Esophagus muscularis mucosa (tissue), 4 donors: ENCODE data around the gene SPACA9. TPM values are rescaled to one million over a fixed set of nuclear protein-coding genes. Genes with fewer than 3 reads are reported as not detected.

Experiments
- DNase-seq: peaks from one replicate; pipeline ENCODE4 v3.0.0-alpha.2; 2017; ENCODE audit errors: extremely low spot score
- H3K27ac ChIP-seq, 4 donors: fragments of 200-600 bp; sonication (generic); replicated peaks in 1 of 4; 1 replicate in 3 of 4; 2 replicates in 1 of 4; pipeline ENCODE4 v1.5.1; 2016 to 2019; ENCODE audit warnings: mild to moderate bottlenecking in 1 of 4
- H3K27me3 ChIP-seq, 4 donors: fragments of 200-600 bp; sonication (generic); one replicate each; pipeline versions ENCODE4 v1.5.1 to v1.6.0; 2016 to 2019
- H3K36me3 ChIP-seq, 4 donors: fragments of 200-600 bp; sonication (generic); one replicate each; pipeline ENCODE4 v1.5.1; 2016 to 2019
- H3K4me1 ChIP-seq, 4 donors: fragments of 200-600 bp; sonication (generic); one replicate each; pipeline ENCODE4 v1.5.1; 2016 to 2019
- H3K4me3 ChIP-seq, 4 donors: fragments of 200-600 bp; sonication (generic); 1 replicate in 2 of 4; 2 replicates in 2 of 4; pipeline ENCODE4 v1.5.1; 2016 to 2019; ENCODE audit warnings: mild to moderate bottlenecking in 4 of 4, moderate library complexity in 1 of 4
- H3K9me3 ChIP-seq, 4 donors: fragments of 200-600 bp; sonication (generic); 1 replicate in 3 of 4; 2 replicates in 1 of 4; pipeline ENCODE4 v1.5.1; 2016 to 2019
- EP300 ChIP-seq: sonication (generic); formaldehyde crosslinking; IDR thresholded peaks from one replicate; pipeline ENCODE4 v1.6.1; 2017; ENCODE audit warnings: antibody characterized with exemption
- POLR2A ChIP-seq: fragments of 450-650 bp; IDR thresholded peaks from one replicate; pipeline ENCODE4 v1.6.1; 2017; ENCODE audit warnings: antibody characterized with exemption, moderate library complexity, mild to moderate bottlenecking, low read depth
- POLR2AphosphoS5 ChIP-seq, 2 donors: sonication (generic); formaldehyde crosslinking; IDR thresholded peaks; one replicate each; pipeline ENCODE4 v1.6.1; 2017; ENCODE audit warnings: antibody characterized with exemption in 2 of 2
- WGBS: methylation state at CpG from one replicate; pipeline ENCODE4 v1.1.5; 2018; 5-methylcytosine and 5-hydroxymethylcytosine counted together
- intact Hi-C: fragments of 100-400 bp; cut with DNase I; formaldehyde crosslinking; loops from one replicate; pipeline ENCODE4 v1.15.1; 2023
- total RNA-seq, 4 donors: library from RNA; depleted of rRNA; stranded (reverse); fragments of >200 nt; gene quantifications; one replicate each; pipeline versions ENCODE4 v1.1.0 to v1.2.1, GENCODE V29; 2016
- TF ChIP-seq, protein P1 (sequence below), 3 experiments: fragments of 200-600 bp in 2 of 3; fragments of 450-650 bp in 1 of 3; sonication (generic) in 2 of 3; IDR thresholded peaks; one replicate each; pipeline ENCODE4 v1.5.1; 2017 to 2019; ENCODE audit warnings: antibody characterized with exemption in 3 of 3, mild to moderate bottlenecking in 2 of 3, moderate library complexity in 1 of 3

SPACA9 gene
- total RNA-seq, 4 donors from 2014 or later, result 3.3 to 10.1 (median 5.5) TPM

DNA sequence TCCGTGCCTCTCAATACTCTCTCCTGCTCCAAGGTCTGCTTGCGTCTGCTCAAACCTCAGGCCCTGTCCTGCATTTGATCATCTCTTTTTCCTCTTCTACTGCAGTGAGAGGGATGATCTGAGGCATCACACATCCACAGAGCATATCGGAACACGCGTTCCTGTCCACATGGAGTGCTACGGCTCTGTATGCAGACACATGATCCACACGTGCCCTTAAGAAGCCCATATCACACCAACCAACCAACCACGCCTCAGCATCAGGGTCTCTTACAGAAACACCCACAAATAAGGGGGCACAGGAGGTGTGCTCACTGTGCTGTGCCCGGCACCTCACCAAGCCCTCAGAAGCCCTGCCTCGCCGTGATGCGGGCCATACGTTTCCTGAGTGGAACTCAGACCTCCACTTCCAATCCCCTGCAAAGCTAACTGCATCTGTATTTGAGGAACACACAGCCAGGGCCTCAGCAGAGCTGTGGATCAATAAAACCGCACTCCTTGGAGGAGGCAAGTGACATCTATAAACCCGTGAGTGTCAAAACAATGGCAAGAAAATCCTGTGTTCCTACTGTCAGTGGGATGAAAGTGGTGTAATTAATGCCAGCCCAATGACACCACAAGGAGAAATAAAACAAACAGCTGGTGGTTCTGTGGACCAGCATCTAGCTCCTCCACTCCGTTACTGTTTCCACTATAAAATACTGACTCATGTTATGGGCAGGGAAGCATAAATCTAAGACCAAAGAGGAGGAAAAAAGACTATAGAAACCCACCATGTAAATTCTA is 41.0 kb upstream of the SPACA9 start:
- intact Hi-C loops, result no loop called here

DNA sequence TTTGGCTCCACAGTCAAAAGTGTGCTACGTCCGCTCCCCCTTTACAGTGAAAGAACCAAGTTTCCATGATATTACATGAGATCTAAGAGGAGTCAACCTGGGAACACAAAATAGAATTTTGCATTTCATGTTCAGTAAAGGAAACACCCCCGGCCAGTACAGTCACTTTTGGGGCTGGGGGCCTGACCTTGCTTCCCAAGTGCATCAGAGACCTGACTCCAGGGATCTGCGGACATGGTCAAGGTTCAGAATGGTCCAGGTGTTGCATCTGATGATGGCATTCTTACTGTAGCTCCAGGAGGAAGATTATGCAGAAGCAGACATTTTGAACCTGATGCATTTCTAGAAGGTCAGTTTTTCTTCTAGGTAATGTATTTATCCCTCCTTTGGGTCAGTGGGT is 40.4 kb upstream of the SPACA9 start:
- Histone ChIP-seq H3K4me1 (no peaks in the 10 kb centered on the region), H3K9me3 (no peaks in the 10 kb centered on the region), H3K36me3 (no peaks in the 10 kb centered on the region), H3K27me3 (no peaks in the 10 kb centered on the region), H3K27ac (no peak overlapping the region), H3K4me3 (no peak overlapping the region)
- no peak for DNase-seq
- TF ChIP-seq, protein P1, sequence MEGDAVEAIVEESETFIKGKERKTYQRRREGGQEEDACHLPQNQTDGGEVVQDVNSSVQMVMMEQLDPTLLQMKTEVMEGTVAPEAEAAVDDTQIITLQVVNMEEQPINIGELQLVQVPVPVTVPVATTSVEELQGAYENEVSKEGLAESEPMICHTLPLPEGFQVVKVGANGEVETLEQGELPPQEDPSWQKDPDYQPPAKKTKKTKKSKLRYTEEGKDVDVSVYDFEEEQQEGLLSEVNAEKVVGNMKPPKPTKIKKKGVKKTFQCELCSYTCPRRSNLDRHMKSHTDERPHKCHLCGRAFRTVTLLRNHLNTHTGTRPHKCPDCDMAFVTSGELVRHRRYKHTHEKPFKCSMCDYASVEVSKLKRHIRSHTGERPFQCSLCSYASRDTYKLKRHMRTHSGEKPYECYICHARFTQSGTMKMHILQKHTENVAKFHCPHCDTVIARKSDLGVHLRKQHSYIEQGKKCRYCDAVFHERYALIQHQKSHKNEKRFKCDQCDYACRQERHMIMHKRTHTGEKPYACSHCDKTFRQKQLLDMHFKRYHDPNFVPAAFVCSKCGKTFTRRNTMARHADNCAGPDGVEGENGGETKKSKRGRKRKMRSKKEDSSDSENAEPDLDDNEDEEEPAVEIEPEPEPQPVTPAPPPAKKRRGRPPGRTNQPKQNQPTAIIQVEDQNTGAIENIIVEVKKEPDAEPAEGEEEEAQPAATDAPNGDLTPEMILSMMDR (IDR thresholded peaks at IDR 0.05), result no peak
- TF ChIP-seq POLR2A (no peak), POLR2AphosphoS5 (IDR thresholded peaks at IDR 0.05) (no peak), EP300 (no peak)
- intact Hi-C loops, result no loop called here
- 79% methylated on average over 4 of the region's 4 CpGs for WGBS

More for the DNA sequence above, 41.0 kb upstream of the SPACA9 start:
- Histone ChIP-seq H3K36me3 (no peaks in the 10 kb centered on the region), H3K4me1 (no peaks in the 10 kb centered on the region), H3K27me3 (no peaks in the 10 kb centered on the region), H3K4me3 (no peak overlapping the region), H3K9me3 (no peaks in the 10 kb centered on the region), H3K27ac (no peak overlapping the region)
- 78% methylated on average over 16 of the region's 16 CpGs for WGBS
- TF ChIP-seq, protein P1 (IDR thresholded peaks at IDR 0.05), result no peak
- no peak for TF ChIP-seq POLR2A
- no peak for TF ChIP-seq EP300
- TF ChIP-seq POLR2AphosphoS5 (IDR thresholded peaks at IDR 0.05), result no peak
- no peak for DNase-seq

DNA sequence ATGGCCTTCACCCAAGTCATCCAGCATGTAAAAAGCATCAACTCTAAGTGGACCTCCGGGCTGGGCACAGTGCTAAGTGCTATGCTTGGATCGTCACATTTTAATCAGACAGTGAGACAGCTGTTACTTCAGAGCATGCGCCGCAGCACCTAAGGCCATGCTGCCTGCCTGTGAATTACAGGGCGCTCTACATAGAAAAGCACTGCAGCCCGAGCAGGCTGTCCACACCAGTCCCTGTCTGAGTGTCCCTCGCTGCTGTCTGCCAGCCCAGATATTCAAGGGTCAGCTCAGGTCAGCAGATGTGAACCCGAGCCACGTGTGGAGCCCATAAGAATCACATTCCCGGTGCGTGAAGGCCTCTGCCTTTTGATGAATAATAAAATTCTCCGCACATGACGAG is 37.7 kb upstream of the SPACA9 start:
- DNase-seq, result no peak
- H3K4me3 ChIP-seq, result no peak overlapping the region
- no peak for TF ChIP-seq EP300
- TF ChIP-seq POLR2A, result no peak
- TF ChIP-seq POLR2AphosphoS5 (IDR thresholded peaks at IDR 0.05), result no peak
- TF ChIP-seq, protein P1 (IDR thresholded peaks at IDR 0.05), result no peak
- WGBS, result 86% methylated on average over 4 of the region's 13 CpGs
- H3K9me3 ChIP-seq, result no peaks in the 10 kb centered on the region
- intact Hi-C loops, result no loop called here
- no peaks in the 10 kb centered on the region for H3K27me3 ChIP-seq
- H3K4me1 ChIP-seq, result no peaks in the 10 kb centered on the region
- no peaks in the 10 kb centered on the region for H3K36me3 ChIP-seq
- H3K27ac ChIP-seq, result no peak overlapping the region

DNA sequence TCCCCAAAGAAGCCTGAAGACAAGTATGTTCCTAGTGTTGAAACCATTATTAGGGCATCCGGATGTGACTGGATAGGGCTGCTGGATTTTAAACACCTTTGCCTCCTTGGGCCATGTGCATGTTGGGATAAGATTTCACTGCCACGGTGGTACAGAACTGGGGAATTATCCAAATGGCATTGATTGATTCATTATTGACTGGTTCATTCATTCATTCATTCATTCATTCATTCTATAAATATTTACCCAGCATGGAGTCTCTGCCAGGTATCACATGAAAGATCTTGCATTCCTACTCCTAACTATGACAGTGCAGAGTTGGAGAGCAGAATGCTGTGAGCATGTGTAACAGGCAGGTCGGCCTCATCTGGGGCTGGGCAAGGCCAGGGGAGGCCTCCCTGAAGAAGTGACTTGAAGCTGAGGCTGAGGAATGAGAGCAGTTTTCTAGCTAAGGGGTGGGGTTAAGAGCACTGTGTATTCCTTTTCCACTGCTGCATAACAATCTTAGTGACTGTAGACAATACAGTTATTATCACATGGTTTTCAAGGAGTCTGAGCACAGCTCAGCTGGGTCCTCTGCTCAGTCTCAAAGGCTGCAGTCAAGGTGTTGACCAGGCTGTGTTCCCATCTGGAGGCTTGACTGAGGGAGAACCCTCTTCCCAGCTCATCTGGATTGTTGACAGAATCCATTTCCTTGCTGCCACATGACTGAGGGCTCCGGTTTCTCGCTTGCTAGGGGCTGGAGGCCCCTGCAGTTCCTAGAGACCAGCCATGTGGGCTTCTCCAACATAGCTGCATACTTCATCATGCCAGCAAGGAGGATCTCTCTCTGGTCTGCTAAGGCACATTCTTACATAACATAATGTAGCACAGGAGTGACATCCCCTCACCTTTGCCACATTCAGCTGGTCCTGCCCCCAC is 36.3 kb upstream of the SPACA9 start:
- DNase-seq, result no peak
- intact Hi-C loops, result no loop called here

More for the DNA sequence above, 36.3 kb upstream of the SPACA9 start:
- WGBS, result 76% methylated on average over 5 of the region's 5 CpGs
- Histone ChIP-seq H3K36me3 (no peaks in the 10 kb centered on the region), H3K27ac (no peak overlapping the region), H3K4me1 (no peaks in the 10 kb centered on the region), H3K27me3 (no peaks in the 10 kb centered on the region), H3K9me3 (no peaks in the 10 kb centered on the region), H3K4me3 (no peak overlapping the region)
- TF ChIP-seq POLR2A (no peak), EP300 (no peak), POLR2AphosphoS5 (IDR thresholded peaks at IDR 0.05) (no peak)
- TF ChIP-seq, protein P1 (IDR thresholded peaks at IDR 0.05), result no peak
